Suppressor macrophage (primary cell): ENCODE data around the gene GLP1R.

ENCODE experiments used
- DNase-seq, 4 experiments: peaks; one replicate each; pipeline ENCODE4 v3.0.0-alpha.2; 2020 to 2022

The GLP1R gene

DNA sequence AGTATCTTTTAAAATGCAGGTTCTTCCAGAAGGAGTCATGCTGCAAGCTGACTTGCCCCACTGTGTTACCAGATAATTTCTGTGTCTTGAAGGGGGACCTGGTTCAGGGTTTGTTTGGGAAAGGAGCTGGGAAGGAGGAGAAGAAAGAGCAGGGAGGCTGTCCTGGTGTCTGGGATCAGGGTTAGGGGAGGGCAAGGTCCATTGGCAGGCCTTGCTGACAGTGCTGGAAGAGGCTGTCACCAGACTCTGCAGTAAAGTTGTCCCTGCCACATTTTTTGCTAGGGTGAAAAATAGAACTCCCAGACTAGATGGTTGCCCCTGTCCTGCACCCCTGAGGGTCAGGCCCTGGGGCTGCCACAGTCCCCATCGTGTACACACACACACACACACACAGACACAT lies 14.9 kb downstream of the GLP1R start:
- no peak for DNase-seq

DNA sequence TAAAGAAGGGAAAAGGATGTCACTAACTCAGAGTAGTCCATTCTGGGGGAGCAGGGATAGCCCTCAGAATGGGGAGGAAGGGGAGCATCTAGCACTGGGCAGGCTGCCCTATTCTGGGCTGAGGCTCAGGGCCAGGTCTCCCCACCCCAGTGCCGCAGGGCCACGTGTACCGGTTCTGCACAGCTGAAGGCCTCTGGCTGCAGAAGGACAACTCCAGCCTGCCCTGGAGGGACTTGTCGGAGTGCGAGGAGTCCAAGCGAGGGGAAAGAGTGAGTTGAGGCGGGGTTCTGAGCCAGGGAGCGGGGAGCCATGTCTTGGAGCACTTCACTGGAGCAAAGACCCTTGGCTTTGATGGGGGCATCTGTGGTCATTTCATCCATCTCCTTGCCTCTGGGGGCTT lies 17.0 kb downstream of the GLP1R start:
- DNase-seq, result no peak

DNA sequence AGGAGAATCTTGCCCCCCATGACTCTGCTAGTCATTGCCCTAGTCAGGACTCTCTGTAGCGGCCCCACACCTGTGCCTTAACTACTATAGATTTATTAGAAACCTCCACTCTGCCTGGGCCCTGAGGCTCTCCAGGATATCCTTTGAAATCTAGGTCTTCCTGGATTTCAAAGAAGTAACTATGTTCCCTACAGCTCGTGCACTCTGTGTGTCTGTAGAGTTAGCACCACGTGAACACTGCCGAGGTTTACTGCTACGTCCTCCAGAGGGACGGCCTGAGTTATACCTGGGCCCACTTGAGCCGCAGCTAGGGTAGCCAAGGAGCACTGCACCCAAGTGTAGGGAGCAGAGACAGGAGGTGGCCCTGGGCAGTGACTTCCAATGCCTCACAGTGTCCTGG lies 19.8 kb downstream of the GLP1R start:
- DNase-seq, result no peak

DNA sequence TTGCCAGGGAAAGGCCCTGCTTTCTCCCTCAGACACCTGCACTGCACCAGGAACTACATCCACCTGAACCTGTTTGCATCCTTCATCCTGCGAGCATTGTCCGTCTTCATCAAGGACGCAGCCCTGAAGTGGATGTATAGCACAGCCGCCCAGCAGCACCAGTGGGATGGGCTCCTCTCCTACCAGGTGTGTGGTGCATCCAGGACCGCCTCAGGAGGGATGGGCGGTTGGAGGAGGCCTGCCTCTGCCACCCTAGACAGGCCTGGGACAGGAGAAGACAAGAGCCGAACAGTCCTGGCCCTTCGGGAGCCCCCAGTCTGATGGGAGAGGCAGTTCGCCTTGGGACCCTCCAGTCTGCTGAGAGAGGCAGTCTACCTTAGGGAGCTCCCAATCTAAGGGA lies 24.2 kb downstream of the GLP1R start:
- DNase-seq, result no peak

DNA sequence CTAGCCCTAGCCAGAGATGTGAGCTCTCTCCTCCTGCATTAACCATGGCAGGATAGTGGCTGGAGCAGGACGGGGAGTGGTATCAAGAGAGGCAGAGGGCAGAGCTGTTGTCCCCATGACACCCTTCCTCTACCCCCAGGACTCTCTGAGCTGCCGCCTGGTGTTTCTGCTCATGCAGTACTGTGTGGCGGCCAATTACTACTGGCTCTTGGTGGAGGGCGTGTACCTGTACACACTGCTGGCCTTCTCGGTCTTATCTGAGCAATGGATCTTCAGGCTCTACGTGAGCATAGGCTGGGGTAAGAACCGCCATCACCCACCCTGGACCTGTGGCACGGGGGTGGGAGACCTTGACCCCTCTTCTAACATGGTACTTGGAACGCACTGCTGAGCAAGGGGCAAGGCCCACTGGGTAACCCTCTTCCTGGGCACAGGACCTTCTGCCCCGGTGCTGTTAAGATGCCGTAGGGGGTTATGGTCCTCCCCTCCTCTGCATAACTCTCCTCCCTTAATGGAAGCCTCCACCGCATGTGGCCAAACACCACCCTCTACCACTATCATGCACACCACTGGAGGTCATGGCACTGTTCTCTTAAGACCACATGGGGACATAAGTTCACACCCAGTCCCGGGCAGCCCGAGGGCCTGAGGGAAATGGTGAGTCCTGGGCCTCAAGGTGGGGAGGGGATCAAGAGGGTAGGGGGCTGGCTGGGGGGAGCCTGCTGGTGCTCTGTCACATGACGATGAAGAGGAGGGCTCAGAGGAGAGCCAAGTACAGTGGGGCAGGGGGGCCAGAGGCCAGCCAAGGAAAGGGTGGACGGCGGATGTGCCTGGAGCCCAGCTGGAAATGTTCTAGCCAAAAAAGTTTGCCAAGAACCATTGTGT lies 25.1 kb downstream of the GLP1R start:
- no peak for DNase-seq

DNA sequence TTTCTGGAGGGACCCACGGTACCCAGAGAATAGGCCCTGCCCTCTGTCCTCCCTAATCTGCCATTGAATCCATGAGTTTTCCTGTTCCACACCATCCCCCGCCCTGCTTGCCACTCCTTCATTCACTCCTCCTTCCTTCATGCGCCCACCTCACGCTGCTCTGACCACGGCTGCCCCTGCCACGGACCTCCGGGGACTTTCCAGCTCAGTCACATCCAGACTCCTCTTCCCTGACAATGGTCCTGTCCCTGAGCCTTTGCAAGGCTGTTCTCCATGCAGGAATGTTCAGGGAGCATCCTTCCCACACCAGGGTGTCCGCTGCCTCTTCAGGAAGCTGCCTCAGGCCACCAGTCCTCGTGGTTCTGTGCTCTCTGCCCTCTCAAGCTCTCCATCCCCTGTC lies 25.9 kb downstream of the GLP1R start:
- no peak for DNase-seq

DNA sequence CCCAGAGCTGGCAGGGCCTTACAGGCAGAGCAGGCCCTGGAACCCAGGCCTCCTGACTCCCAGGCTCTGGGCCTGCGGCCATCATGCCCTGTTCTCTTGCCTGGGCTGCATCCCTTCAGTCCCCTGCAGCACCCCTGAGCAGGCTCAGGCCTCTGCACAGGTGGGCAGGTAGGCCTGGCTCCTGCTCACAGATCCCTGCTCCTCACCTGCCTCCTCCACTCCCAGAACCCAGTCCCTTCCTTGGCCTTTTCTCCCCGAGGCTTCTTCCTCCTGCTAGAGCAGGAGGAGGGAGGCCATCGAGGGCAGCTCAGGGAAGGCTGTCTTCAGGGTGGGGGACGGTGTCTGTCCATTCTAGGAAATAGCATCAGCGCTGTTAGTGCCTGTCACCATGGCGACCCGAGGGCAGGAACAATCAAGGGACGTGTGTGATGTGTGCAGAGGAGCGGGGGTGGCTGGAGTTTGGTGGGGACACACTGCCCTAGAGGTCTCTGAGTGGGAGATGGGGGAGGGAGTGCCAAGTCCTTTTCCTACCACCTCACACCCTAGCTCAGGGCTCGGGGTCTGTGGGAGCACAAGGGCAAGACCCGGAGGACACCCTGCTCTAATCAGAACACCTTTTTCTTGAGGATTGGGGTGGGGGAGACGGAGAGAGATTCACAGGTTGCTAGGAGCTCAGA lies 26.6 kb downstream of the GLP1R start:
- DNase-seq, result no peak

DNA sequence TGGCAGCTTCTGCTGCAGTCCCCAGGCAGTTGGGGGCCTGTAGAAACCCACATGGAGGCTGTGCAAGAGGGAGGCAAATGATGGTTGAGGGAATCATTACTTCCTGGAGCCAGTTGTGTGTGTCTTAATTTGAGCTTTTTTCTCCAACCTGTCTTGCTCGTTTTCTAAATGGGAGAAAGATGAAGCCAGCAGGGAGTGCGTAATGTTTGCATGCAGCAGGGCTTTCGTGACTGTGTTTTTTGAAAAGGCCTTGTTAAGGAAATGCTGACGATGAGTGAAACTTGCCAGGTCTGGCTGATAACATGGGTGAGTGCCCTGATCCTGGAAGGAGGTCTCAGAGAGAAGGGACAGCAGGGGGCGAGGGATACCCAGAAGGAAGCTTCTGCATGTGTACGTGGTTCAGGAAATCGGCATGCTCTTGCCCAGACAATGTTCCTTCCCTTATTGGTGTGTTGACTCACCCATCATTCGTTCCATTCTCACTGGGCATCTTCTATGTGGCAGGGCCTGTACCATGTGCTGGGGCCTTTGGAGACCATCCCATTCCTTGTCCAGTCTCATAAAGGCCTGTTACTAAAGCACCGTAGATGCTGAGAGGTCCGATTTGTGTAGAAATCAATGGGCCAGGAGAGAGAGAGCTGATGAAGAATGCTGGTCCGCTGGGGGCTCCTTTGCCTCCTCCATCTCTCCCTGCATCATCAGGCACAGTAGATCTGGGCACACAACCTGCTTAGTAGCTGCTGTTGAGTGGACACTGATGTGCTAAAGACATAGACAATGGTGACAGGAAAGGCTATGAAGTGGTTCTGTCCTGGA lies 27.4 kb downstream of the GLP1R start:
- no peak for DNase-seq

DNA sequence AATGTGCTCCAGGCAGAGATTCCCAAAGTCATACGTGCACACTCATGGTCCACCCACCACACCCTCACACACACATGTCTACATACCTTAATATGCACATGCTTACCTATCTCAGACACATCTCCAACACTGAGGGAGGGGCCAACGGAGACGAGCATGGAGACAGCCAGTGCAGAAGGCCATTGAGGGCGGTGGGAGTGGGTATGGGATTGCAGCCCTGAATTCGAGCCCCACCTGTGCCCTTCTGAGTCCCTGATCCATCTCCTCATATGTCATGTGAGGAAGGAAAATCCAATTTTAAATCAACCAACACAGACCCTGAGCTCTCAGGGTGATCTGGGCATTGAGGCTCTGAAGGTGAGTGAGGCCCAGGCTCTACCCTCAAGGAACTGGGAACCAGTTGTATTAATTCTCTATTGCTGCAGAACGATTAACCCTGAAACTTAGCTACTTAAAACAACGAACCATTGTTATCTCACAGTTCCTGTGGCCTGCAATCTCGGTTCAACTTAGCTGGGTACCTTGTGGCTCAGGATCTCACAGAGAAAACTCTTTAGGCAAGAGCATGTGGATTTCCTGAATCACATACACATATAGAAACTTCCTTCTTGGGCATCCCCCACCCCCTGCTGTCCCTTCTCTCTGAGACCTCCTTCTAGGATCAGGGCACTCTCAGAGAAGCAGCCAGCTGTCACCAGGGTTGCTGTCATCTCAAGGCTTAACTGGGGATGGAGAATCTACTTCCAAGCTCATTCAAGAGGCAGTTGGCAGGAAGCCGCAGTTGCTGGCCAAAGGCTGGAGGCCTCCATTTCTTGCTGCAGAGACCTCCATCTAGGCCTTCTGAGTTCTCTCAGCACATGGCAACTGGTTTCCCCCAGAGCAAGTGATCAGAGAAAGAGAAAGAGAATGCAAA lies 28.3 kb downstream of the GLP1R start:
- DNase-seq, result no peak

DNA sequence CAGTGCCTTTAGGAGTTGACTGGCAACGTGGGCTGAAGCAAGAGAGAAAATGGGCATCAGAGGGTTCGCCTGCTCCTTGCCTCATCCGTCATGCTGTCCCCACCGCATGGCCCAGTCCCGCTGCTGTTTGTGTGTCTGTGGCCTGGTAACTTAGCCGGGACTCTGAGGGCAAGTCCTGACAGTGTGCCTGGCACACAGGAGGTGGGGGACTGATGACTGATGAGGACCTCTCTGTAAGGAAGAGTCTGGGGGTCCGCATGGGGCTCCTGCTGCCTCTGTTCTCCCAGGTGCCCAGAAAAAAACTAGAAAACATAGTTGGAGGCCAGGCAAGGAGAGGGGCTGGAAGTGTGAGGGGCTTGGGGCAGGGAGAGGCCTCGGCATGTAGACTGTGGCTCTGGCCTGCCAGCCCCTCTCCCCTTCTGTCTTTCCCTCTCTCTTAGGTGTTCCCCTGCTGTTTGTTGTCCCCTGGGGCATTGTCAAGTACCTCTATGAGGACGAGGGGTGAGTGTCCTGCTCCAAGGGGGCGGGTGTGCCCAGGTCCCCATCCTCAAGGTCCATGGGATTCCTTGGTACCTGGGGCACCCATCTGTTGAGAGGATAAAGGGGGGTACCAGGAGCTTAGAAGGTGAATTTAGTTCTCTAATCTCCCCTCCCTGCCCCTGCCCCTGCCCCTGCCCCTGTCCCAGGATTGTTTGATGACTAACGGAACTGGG lies 29.5 kb downstream of the GLP1R start:
- DNase-seq, result no peak

DNA sequence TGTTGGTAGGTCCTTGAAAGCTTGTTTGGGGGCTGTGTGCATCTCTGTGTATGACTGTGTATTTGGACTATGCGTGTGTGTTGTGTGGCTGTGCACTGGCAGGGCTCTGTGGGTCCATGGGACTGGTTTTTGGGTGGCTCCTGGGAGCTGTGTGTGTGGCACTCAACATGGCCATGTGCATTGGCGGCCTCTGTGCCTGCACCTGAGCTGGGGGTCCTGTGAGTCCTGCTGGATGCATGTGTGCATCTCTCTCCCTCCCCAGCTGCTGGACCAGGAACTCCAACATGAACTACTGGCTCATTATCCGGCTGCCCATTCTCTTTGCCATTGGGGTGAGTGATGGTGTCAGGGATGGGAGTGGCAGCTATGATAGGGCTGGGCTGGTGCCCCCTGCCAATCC lies 30.1 kb downstream of the GLP1R start:
- no peak for DNase-seq

DNA sequence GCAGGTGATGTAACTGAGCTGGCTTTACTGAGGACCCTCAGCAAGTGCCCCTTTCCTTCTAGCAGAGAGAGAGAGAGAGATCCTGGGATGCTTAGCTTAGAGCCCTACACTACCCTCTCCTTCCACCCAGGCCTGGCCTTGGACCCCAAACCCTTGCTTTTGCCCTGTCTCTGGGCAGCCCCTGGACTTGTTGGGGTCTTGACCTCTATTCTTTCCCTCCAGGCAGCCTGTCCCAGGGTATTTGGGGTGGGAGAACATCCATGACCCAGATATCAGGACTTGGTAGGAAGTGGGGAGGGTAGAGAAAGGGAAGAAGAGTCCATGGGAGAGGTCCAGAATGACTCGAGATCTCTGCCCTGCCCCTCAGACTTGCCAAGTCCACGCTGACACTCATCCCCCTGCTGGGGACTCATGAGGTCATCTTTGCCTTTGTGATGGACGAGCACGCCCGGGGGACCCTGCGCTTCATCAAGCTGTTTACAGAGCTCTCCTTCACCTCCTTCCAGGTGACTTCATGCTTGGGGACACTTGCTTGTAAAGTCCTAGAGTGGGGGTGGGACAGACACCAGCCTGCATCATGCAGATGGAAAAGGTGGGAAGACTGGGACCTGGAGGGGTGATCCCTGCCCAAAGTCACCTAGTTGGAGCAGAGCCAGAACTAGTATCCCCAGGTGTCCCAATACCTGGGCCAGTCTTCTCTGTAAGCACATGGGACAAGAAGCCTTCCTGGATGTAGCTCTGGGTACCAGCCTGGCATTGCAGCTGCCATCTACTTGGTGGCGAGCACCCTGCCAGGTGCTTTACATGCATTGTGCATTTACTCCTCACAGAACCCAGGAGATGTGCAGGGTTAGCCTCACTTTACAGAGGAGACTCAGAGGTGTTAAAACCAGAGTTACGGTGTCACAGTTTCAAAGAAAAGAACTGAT lies 30.9 kb downstream of the GLP1R start:
- no peak for DNase-seq

DNA sequence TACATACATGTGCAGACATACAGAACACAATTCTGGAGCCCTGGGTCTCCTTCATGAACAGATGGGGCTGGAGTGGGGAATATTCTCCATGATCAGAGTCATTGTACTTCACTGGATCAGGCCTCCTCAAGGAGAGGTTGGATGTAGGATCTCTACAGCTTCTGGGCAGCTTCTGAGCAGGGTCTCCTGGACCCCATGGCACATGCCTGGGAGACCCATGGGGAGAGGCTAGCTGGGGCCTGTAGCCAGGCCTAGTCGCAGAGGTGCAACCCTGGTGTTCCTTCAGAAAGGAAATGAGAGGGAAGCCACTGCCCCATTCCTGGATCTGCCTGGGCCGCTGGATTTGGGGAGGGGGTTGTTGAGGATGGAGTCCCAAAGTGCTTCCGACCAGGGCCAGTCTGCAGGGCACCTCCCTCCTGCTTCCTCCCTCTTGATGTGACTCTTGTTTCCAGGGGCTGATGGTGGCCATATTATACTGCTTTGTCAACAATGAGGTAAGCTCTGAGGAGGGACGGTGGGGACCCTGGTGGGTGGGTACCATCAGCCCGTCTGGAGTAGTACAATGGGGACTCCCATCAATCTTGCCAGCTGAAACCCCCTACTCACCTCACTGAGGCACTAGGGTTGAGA lies 31.8 kb downstream of the GLP1R start:
- DNase-seq, result no peak

DNA sequence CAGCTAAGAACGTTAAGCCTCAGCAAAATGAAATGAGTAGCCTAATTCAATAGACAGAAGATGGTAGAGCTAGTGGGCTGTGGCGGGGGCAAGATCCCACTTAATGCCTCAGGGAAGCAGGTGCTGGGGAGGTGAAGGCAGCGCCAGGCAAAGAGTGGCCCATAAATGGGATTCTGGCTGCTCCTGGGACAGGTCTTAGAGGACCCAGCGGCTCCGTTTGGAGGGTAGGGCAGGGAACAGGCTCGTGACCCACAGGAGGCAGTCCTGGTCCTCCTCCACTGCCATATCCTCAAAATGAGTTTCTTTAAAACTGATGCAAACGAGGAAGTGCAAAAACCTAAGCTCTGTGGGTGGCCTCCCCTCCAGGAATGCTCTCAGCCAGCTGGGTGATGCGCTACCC lies 33.7 kb downstream of the GLP1R start:
- DNase-seq, result no peak

DNA sequence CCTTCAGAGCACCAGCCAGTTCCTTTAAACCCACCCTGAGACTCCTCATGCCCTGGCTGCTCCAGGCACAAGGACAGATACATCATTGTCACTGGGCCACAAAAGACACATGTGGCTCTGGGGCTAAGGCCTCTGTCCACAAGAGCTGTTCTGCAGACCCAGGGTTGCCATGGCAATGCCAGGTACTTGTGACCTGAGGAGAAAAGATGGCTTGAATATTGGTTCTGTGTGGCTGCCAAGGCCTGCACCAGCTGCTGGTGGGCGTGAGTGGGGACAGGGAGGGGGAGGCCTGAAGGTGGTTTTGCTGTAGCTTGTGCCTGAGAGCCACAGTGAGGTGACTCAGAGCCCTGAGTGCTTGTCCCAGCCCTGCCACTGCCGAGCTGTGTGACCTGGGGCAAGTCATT lies 34.7 kb downstream of the GLP1R start:
- DNase-seq, result no peak

DNA sequence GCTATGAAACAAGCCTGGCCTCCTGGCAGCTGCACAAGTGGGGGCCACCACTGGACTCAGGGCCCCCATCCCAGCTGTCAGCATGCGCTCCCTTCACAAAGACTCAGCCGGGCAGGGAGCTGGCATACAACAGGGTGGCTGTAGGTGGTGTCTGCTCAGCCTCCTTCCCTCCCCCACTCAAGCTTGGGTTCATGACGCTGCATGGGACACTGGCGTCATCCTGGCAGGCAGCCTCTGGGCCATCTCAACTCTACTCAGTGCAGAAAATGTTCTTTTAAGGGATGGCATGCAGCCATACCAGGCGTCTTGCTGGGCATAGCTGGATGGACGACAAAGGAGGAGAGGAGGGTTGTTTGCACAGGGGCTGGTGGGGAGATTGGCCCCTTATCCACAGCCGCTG lies 35.9 kb downstream of the GLP1R start:
- DNase-seq, result no peak

DNA sequence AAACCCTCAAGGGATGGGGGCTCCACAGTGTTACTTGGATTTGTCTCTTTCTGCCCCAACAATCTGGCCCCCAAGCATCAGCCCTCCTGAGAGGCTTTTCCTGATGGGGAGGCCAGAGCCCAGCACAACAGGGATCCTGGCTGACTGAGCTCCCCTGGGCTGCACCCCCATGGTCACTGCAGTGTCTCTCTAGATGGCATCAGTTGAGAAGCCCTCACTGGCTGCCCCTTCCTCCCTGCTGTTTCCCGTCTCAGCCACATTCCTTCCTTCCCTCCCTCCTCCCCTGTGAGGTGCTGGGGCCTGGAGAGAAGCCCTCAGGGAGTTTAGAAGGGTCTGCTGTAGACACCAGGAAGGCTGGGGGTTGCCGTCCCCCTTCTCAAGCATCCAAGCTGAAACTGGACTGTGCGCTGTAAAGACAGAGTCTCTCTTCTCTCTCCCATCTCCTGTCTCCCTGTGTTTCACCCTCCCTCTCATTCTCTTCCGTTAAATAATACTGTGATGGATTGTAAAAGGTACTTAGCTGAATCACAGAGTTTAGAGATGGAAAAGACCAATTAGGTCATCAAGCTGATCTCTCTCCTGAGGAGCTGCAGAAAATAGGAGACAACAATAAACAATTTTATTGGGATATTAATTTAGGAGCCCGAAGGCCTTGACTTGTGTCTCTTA lies 36.7 kb downstream of the GLP1R start:
- DNase-seq, result no peak

DNA sequence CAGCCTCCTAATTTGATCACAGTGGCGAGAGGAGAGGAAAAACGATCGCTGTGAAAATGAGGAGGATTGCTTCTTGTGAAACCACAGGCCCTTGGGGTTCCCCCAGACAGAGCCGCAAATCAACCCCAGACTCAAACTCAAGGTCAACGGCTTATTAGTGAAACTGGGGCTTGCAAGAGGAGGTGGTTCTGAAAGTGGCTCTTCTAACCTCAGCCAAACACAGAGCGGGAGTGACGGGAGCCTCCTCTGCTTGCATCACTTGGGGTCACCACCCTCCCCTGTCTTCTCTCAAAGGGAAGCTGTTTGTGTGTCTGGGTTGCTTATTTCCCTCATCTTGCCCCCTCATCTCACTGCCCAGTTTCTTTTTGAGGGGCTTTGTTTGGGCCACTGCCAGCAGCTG lies 37.7 kb downstream of the GLP1R start:
- no peak for DNase-seq

DNA sequence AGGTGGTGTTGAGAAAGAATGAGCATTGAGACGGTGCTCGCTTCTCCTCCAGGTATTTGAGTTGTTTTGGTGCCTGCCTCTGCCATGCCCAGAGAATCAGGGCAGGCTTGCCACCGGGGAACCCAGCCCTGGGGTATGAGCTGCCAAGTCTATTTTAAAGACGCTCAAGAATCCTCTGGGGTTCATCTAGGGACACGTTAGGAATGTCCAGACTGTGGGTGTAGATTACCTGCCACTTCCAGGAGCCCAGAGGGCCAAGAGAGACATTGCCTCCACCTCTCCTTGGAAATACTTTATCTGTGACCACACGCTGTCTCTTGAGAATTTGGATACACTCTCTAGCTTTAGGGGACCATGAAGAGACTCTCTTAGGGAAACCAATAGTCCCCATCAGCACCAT lies 38.1 kb downstream of the GLP1R start:
- DNase-seq, result no peak
